ENCODE measurements around the gene SIRT5.
A peak's percentile ranks its signal among the peaks of the same experiment; 100 is the strongest.

SIRT5 gene

DNA sequence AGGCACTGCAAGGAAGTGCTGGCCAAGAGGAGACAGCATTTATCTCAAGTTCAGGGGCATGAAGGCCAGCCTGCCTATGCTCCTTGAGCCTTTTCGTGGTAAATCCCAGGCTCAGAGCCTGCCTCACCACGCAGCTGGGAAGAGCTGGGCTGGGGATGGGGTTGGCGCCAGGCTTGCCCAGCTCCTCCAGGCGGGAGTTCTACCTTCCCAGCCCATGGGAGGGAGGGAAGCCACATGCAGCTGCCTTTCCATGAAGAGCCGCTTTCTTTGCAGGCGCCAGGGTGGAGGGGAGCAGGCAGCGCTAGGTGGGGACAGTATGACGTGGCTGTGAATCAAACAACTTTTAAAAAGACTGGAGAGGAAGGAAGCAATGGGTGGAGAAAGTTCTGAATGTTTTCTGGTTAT lies 19.5 kb upstream of the SIRT5 start:
- no peak for DNase-seq

DNA sequence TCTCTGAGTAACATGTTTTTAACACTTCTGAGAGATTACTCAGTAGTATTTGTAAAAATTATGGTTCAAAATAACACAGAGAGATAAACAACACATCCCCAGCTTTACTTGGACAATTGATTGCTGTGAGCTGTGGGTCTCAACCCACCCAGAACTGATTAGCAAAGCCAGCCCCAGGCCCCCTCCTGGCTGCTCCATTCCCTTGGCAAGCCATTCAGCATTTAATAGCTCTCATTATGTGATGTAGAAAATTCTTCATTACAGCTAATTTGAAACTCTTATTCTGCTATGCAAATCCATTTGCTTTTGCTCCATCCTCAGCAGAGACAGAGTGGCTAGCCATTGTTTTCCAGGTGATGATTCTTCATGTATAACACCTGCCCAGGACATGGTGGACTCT lies 16.6 kb upstream of the SIRT5 start:
- no peak for DNase-seq

- no peak for DNase-seq
These were observed 15.7 kb upstream of the SIRT5 start for GRCh38 chr6:13558718-13559117.

DNA sequence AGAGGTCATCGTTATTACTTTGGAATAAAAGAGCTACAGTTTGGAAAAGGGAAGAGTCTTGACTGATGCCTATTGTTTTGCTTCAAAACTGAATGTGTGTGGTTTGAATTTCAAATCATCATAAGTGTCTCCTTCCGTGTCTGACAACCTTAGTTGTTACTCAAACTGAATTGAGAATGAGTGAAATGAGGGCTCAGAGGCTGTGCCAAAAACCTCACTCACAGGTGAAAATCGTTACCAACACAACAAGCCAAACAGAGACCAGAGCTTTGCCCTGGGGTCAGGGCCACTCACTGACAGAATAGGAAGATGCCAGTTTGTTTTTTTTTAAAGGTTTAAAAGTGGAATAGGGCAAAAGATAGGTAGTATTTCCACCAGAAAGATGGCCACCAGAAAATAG lies 15.2 kb upstream of the SIRT5 start:
- no peak for DNase-seq

GRCh38 chr6:13559968-13560650 lies 14.3 kb upstream of the SIRT5 start:
- peak; percentile 21 for DNase-seq

DNA sequence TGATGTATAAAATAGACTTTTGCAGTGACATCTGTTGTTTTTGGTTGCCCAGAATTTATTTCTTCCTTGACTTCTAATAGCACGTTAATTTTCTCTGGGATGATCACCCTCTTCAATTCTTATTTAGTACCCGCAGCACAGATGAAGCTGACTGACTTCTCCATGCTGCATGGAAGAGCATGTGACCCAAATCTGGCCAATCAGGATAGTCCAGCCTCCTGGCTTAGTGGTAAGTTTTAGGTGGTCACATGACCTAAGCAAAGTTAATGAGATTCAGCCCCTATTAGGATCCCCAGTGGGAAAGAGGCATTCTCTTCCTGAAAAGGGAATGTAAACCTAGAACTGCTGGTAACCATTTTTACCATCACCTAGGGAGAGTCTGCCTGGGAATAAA lies 13.8 kb upstream of the SIRT5 start:
- no peak for DNase-seq

GRCh38 chr6:13561624-13562267 lies 12.7 kb upstream of the SIRT5 start:
- no peak for DNase-seq

GRCh38 chr6:13563009-13563408 lies 11.4 kb upstream of the SIRT5 start:
- no peak for DNase-seq

DNA sequence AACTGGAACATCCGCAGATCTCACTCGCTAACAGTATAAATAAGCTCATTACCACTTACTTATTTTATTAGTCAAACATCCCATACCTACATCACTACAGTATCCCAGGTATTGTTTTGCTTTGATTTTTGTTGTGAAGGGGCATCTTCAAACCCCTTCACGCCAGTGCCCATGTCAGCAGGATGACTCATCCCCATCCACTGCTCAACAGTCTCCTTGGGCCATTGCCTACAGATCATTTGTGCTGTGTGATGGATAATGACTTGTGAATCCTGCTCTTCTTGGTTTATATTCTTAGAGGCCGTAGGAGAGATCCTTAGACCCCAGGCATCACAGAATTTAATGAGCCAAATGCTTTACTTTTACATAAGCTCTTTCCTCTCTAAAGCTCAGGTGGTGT lies 8.5 kb upstream of the SIRT5 start:
- no peak for DNase-seq

GRCh38 chr6:13566500-13566899 lies 7.9 kb upstream of the SIRT5 start:
- DNase-seq = no peak

DNA sequence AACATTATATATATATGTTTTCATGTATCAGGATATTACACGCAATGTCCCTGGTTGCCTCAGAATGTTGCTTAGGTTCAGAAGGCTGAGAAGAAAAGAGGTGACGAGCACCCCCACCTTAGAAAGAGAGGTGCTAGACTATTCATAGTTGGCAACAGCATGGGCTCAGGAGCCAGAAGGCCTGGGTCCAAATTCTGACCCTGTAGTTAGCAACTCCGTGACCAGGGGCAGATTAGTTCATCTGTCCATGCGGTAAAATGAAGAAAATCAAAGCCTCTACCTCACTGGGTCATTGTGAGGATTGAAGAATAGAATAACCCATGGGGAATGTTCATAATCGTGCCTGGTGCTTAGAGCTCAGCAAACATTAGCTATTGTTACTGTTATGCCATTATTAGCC lies 5.4 kb upstream of the SIRT5 start:
- DNase-seq = no peak

DNA sequence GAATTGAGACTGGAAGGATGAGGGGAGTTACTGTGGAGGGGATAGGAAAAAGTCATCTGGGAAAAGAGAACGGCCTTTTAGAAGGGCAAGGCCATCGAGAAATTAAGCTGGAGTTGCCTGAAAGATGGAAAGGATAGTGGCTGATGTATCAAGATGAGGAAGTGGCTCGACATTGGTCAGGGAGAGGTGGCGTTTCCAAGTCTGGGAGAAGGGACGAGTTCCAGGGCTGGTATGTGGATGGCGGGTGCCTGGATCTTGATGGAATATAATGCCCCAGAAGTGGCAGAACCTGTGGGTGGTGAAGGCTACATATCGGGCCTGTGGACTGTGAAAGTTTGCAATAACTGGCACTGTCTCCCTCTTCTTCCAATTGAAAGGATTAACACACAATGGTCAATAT lies 2.2 kb upstream of the SIRT5 start:
- DNase-seq = no peak

DNA sequence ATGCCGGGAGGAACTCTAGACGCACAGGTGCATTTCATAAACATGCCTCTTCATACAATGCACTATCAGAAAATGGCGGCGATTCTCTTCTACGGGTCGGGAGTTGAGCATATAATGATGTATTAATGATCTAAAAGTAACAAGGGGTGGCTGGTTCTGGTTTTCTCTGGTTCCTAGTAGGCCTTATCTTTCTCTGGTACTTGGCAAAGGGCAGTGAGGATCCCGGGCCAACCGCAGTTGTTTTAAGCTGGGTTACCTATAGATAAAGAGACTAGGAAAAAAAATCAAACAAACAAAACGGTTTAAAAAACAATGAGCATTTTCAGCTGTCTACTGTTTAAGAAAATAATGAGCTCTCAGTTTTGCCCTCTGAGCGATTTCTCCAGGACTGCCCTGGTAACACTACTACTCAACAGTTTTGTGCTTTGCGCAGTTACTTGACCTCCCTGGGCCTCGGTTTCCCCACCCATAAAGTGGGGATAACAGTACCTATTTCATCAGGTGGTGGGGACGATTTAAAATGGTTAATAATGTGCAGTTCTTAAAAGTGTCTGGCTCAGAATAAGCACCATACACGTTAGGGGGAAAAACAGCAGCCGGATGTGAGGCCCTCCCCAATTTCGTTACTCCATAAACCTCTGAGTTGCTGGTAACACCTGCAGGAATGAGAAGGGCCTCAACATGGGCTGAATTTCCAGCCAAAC lies 1.3 kb upstream of the SIRT5 start:
- DNase-seq = no peak

DNA sequence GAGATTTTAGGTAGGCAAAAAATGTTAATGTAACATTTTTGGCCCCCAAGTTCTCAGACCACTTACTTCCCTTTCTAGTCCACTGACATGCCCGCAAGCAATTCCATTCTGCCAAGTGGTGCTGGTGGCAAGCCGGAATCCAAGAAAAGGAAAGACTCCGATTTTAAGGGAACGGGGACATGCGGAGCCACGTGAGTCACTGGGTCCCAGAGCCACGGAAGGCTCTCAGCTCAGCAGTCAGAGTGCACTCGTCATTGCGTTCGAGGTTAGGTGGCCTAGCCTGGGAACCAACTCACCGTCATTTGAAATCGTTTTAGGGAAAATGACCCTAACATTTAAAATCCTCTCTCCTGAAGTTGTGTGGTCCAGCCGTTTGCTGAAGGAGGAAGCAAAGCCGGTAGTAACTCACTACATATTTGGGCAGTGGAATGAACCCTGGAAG lies 711 bp upstream of the SIRT5 start:
- no peak for DNase-seq

DNA sequence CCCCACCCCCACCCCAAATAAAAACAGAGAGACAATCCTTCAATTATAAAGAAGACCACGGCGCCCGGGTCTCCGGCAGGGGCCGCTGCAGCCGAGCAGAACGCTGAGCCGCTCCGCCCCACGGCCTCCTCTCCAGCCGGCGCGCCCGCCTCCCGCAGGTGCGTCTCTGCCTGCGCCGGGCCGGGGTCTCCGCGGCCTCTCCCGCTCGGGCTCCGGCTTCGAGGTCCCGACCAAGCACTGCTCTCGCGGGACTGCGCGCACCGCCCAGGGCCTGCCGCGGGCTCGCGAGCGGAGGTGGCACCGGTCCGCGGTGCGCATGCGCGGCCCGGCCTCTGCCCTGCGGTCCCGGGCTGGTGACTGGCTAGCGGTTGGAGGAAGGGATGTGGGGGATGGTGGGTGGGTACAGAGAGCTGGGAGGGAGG lies 241 bp upstream of the SIRT5 start:
- peak; percentile 97 for DNase-seq

DNA sequence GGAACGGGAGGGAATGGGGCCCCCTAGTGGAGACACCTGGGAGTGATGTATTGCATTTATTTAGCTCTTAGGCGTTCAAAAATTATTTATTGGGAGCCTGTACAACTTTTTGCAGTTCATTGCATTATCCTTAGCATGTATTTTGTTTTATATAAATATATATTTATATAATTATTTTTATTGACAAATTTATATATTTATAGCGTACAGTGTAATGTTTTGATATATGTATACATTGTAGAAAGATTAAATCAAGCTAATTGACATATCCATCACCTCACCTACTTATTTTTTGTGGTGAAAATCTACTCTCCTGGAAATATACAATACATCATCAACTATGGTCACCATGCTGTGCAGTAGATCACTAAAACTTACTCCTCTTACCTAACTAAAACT lies 975 bp downstream of the SIRT5 start:
- no peak for DNase-seq

- no peak for DNase-seq
These were observed 1.6 kb downstream of the SIRT5 start for GRCh38 chr6:13576017-13576416.

DNA sequence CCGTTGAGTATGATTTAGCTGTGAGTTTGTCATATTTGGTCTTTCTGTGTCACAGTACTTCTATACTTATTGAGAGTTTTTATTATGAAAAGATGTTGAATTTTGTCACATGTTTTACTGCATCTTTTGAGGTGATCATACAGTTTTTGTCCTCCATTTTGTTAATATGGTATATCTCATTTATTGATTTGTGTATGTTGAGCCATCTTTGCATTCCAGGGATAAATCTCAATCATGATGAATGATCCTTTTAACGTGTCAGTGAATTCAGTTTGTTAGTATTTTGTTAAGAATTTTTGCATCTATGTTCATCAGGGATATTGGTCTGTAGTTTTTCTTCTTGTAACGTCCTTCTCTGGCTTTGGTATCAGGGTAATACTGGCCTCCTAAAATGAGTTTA lies 3.5 kb downstream of the SIRT5 start:
- DNase-seq = no peak

DNA sequence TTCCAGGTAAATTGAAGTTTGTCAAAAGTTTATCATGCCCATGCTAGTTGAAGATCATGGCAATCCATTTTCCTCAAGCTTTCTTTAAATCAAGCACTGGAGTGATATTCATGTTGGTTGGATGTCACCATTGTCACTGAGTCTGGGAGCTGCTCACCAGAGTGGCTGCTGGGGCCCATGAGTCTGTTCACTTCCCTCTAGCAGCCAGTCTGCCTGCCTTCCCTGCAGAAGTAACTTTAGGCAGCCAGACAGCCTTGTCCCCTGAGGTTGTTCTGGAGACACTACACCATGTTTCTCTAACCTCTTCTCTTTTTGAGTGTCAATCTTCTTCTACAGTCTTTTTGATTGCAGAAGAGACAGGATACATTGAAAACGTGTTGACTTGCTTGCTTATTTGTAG lies 5.5 kb downstream of the SIRT5 start:
- no peak for DNase-seq

DNA sequence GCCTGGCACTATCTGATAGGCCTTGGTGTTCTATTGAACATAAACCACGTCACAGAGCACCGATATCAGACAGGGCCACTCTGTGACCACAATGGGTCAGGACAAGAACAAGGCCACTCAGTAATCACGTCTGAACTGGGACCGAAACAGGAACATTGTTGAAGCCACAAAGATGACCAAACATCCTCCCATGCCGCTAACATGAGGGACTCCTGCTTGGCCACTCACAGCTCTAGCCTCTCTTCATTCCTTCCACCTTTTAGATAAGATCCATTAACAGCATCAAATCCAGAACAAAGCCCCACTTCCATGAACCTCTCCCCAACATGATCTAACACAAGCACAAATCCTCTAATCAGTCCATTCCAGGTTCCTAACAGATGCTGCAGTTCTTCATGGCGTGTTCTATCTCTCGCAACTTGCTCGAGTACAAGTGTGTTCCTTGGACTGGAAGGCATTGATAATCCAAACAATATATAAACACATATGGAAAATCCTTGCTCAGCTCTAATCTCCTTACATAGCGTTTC lies 7.4 kb downstream of the SIRT5 start:
- no peak for DNase-seq

GRCh38 chr6:13586603-13587542 lies 12.5 kb downstream of the SIRT5 start:
- no peak for DNase-seq

- no peak for DNase-seq
These were observed 15.4 kb downstream of the SIRT5 start for GRCh38 chr6:13589801-13590200.

DNA sequence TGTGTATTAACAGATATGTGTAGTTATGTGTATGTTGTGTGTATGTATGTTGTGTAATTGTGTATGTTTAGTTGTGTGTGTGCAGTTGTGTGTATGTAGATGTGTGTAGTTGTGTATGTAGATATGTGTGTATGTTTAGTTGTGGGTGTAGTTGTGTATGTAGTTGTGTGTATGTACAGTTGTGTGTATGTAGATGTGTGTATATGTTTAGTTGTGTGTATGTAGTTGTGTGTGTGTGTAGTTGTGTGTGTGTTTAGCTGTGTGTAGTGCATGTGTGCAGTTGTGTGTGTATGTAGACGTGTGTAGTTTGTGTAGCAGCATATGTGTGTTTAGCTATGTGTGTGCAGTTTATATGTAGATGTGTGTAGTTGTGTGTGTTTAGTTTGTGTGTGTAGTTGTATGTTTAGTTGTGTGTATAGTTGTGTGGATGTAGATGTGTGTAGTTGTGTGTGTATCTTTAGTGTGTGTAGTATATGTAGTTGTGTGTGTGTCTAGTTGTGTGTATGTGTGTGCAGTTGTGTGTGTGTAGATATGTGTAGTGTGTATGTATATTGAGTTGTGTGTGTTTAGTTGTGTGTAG lies 16.3 kb downstream of the SIRT5 start:
- no peak for DNase-seq

Measured in NCI-H2171 (cell line).